Measurements from ENCODE around the gene HMGCR.

- no peak for TF ChIP-seq USF1 (IDR thresholded peaks at IDR 0.05; ENCODE audit: borderline replicate concordance, low read depth)
- no peak for TF ChIP-seq EZH2phosphoT487 (IDR thresholded peaks at IDR 0.05; ENCODE audit: borderline replicate concordance, low read depth)
- no peak for TF ChIP-seq CTCF (IDR thresholded peaks at IDR 0.05)
- no peak for TF ChIP-seq POLR2AphosphoS5 (IDR thresholded peaks at IDR 0.05; ENCODE audit: low read depth, low read length)
- TF ChIP-seq RFX5 (IDR thresholded peaks at IDR 0.05; ENCODE audit: low read length): no peak
- TF ChIP-seq NRF1 (IDR thresholded peaks at IDR 0.05; ENCODE audit: low read depth, low read length): no peak
Measured at GRCh38 chr5:75355236-75355635, 18.2 kb downstream of the HMGCR start.
